Prostate gland (tissue), 2 donors: ENCODE data around the gene P2RX1. TPM values are rescaled to one million over a fixed set of nuclear protein-coding genes. Genes with fewer than 3 reads are reported as not detected.

Experiments
- DNase-seq: peaks from one replicate; pipeline ENCODE4 v3.0.0-alpha.2; 2019; ENCODE audit warnings: low spot score
- H3K27ac ChIP-seq, 2 donors: fragments of 200-600 bp; sonication (generic); 2 replicates each; pipeline ENCODE4 v1.5.1; 2017 to 2019
- H3K27me3 ChIP-seq: fragments of 200-600 bp; sonication (generic); replicated peaks from 2 replicates; pipeline ENCODE4 v1.5.1; 2019; ENCODE audit not compliant: insufficient read depth
- H3K36me3 ChIP-seq, 2 donors: fragments of 200-600 bp; sonication (generic); 1 replicate in 1 of 2; 2 replicates in 1 of 2; pipeline versions ENCODE4 v1.5.1 to v1.8.1; 2017 to 2019
- H3K4me1 ChIP-seq: fragments of 200-600 bp; sonication (generic); replicated peaks from 2 replicates; pipeline ENCODE4 v1.5.1; 2019
- H3K4me3 ChIP-seq, 2 donors: fragments of 200-600 bp; sonication (generic); 2 replicates each; pipeline ENCODE4 v1.5.1; 2017 to 2019
- H3K9me3 ChIP-seq: fragments of 200-600 bp; sonication (generic); 2 replicates; pipeline ENCODE4 v1.5.1; 2017
- POLR2A ChIP-seq: fragments of 450-650 bp; IDR thresholded peaks from one replicate; pipeline ENCODE4 v1.6.1; 2016; ENCODE audit warnings: antibody characterized with exemption, mild to moderate bottlenecking
- POLR2AphosphoS5 ChIP-seq: sonication (generic); formaldehyde crosslinking; IDR thresholded peaks from one replicate; pipeline ENCODE4 v1.6.1; 2017; ENCODE audit warnings: antibody characterized with exemption
- WGBS: methylation state at CpG from one replicate; pipeline ENCODE4 v1.1.5; 2018; 5-methylcytosine and 5-hydroxymethylcytosine counted together
- intact Hi-C: fragments of 100-400 bp; cut with DNase I; formaldehyde crosslinking; loops from one replicate; pipeline ENCODE4 v1.14.2; 2022
- total RNA-seq, 2 donors: library from RNA; depleted of rRNA; stranded (reverse); fragments of >200 nt; gene quantifications; one replicate each; pipeline ENCODE4 v1.1.0, GENCODE V29; 2016
- TF ChIP-seq, protein P1 (sequence below), 4 experiments: fragments of 200-600 bp in 2 of 4; fragments of 450-650 bp in 2 of 4; sonication (generic) in 2 of 4; IDR thresholded peaks; 1 replicate in 3 of 4; 2 replicates in 1 of 4; pipeline ENCODE4 v1.5.1; 2016 to 2019; ENCODE audit warnings: antibody characterized with exemption in 4 of 4, mild to moderate bottlenecking in 2 of 4, moderate library complexity in 2 of 4

P2RX1 gene
- total RNA-seq, 2 donors from 2014 or later = 3.8 to 22.5 TPM

GRCh38 chr17:3885271-3885670 is 31.0 kb downstream of the P2RX1 start:
- Histone ChIP-seq H3K9me3 (no peaks in the 10 kb centered on the region), H3K27ac (peak overlapping the region in 1 of 2 donors; percentile 15), H3K4me1 (peaks cover 12% of the 10 kb centered on the region), H3K27me3 (no peaks in the 10 kb centered on the region), H3K4me3 (no peak overlapping the region), H3K36me3 (no peaks in the 10 kb centered on the region)
- TF ChIP-seq, protein P1, sequence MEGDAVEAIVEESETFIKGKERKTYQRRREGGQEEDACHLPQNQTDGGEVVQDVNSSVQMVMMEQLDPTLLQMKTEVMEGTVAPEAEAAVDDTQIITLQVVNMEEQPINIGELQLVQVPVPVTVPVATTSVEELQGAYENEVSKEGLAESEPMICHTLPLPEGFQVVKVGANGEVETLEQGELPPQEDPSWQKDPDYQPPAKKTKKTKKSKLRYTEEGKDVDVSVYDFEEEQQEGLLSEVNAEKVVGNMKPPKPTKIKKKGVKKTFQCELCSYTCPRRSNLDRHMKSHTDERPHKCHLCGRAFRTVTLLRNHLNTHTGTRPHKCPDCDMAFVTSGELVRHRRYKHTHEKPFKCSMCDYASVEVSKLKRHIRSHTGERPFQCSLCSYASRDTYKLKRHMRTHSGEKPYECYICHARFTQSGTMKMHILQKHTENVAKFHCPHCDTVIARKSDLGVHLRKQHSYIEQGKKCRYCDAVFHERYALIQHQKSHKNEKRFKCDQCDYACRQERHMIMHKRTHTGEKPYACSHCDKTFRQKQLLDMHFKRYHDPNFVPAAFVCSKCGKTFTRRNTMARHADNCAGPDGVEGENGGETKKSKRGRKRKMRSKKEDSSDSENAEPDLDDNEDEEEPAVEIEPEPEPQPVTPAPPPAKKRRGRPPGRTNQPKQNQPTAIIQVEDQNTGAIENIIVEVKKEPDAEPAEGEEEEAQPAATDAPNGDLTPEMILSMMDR (IDR thresholded peaks at IDR 0.05) = no peak
- TF ChIP-seq POLR2AphosphoS5 (no peak), POLR2A (no peak)
- DNase-seq = no peak
- 78% methylated on average over 12 of the region's 14 CpGs for WGBS
- intact Hi-C loops = no loop called here

DNA sequence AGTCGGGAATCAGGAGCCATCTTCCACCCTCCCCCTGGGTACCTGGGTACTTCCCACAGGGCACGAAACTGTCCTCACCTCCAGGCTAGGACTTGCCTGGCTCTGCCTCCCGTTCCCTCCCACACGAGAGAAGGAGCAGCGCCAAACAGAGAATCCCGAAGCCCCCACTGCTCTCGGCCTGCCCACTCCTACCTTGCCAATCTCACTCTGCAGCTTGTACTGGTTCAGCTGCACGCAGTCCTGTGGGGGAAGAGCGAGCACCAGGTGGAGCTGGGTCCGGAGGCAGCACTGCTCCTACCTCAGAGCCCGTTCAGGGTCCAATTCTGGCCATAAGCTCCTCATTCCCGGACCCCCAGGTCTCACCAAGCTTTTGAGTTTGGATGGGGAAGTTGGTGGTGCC is 32.1 kb downstream of the P2RX1 start:
- Histone ChIP-seq H3K36me3 (no peaks in the 10 kb centered on the region), H3K27me3 (no peaks in the 10 kb centered on the region), H3K27ac (no peak overlapping the region), H3K4me1 (peaks cover 12% of the 10 kb centered on the region), H3K9me3 (no peaks in the 10 kb centered on the region), H3K4me3 (no peak overlapping the region)
- intact Hi-C loops = no loop called here
- 60% methylated on average over 12 of the region's 12 CpGs for WGBS
- no peak for DNase-seq
- TF ChIP-seq POLR2AphosphoS5 (no peak), POLR2A (no peak)
- TF ChIP-seq, protein P1 (IDR thresholded peaks at IDR 0.05) = no peak

- Histone ChIP-seq H3K4me1 (peaks cover under 1% of the 10 kb centered on the region), H3K9me3 (no peaks in the 10 kb centered on the region), H3K36me3 (no peaks in the 10 kb centered on the region), H3K27ac (no peak overlapping the region), H3K4me3 (no peak overlapping the region), H3K27me3 (no peaks in the 10 kb centered on the region)
- intact Hi-C loops = no loop called here
- 83% methylated on average over 3 of the region's 4 CpGs for WGBS
- DNase-seq = no peak
- TF ChIP-seq POLR2A (no peak), POLR2AphosphoS5 (no peak)
- TF ChIP-seq, protein P1 (IDR thresholded peaks at IDR 0.05) = no peak
Observed at GRCh38 chr17:3882276-3882675, 34.0 kb downstream of the P2RX1 start.

DNA sequence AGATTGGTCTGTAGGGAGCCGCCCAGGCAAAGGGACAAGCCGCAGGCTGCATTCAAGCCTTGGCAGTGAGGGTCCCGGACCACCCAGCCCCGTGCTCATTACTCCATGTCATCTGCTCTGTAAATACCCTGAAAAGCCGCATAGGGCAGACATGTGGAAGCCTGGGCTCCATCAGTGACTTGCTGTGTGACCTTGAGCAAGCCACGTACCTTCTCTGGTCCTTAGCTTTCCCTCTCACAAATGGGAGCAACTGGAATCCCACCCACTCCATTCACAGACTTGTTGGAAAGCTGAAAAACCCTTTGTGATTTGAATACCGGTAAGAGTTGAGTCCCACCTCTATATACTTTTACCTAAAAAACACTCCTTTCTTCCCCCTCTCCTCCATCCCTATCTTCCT is 35.3 kb downstream of the P2RX1 start:
- Histone ChIP-seq H3K27me3 (no peaks in the 10 kb centered on the region), H3K4me1 (no peaks in the 10 kb centered on the region), H3K9me3 (no peaks in the 10 kb centered on the region), H3K4me3 (no peak overlapping the region), H3K36me3 (no peaks in the 10 kb centered on the region), H3K27ac (no peak overlapping the region)
- TF ChIP-seq, protein P1 (IDR thresholded peaks at IDR 0.05) = no peak
- TF ChIP-seq POLR2A (no peak), POLR2AphosphoS5 (no peak)
- 95% methylated on average over 7 of the region's 7 CpGs for WGBS
- intact Hi-C loops = no loop called here
- DNase-seq = no peak

DNA sequence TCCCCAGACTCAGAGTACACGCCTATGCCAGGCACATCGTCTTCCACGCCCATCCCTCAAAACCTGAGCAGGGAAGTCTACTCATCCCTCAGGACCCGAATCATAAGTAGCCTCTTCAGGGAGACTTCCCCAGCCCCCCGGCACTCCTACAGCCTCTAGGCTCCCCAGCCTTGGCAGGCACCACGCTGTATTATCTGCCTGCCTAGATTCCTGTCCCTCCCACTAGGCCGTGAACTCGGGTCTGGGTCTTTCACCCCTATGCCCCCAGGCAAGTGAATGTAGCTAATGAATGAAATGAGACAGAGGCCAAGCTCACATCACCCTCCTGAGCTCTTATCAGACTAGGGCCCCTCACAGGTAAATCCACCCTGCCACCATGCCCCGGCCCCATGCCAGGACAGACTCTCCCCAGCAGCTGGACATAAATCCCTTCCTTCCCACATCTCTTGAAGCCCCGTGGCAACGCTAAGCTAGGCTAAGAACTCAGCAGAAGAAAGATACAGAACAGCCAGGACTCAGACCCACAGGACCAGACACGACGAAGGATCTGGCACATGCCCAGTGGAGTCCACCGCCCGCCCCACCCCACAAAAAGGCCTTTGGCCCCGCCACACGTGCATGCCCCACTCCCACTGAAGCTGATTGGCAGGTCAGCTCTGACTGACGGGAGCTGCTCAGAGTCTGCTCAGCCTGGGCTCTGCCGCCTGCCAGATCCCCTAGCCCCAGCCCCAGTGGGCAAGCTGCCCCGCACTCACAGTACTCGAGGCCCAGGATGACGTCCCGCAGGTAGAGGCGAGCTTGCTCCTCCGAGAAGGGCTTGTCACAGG is 36.5 kb downstream of the P2RX1 start:
- no peak for DNase-seq
- TF ChIP-seq, protein P1 (IDR thresholded peaks at IDR 0.05) = no peak
- no peak for TF ChIP-seq POLR2A
- Histone ChIP-seq H3K4me1 (no peaks in the 10 kb centered on the region), H3K4me3 (no peak overlapping the region), H3K27me3 (no peaks in the 10 kb centered on the region), H3K36me3 (no peaks in the 10 kb centered on the region), H3K27ac (no peak overlapping the region), H3K9me3 (no peaks in the 10 kb centered on the region)
- 53% methylated on average over 24 of the region's 25 CpGs for WGBS
- intact Hi-C loops = no loop called here
